Keratinocyte (primary cell): Measurements from ENCODE around the gene ARID3B. TPM values are rescaled to one million over a fixed set of nuclear protein-coding genes. Genes with fewer than 3 reads are reported as not detected.

Experiments used
- DNase-seq: peaks from one replicate; pipeline ENCODE4 v3.0.0-alpha.2; 2011; ENCODE audit warnings: low read depth, missing footprints, low spot score
- FAIRE-seq: peaks from 2 replicates; lab custom pipeline; 2011; peaks lifted over from hg19 to GRCh38; lab: Jason Lieb, UNC
- H2AFZ ChIP-seq: 2 replicates; pipeline ENCODE4 v1.6.0; 2012; ENCODE audit warnings: low read length, control low read depth, inconsistent platforms; ENCODE audit not compliant: control insufficient read depth
- H3K27ac ChIP-seq: 2 replicates; pipeline ENCODE4 v1.5.1; 2011; ENCODE audit warnings: low read length; ENCODE audit not compliant: control insufficient read depth, insufficient read depth
- H3K27me3 ChIP-seq: 3 replicates; pipeline ENCODE4 v1.6.0; 2011; ENCODE audit warnings: low read length; ENCODE audit not compliant: control insufficient read depth, insufficient read depth; ENCODE audit errors: extremely low read depth
- H3K36me3 ChIP-seq, 2 experiments: 2 replicates in 1 of 2; 3 replicates in 1 of 2; pipeline ENCODE4 v1.5.1; 2011; ENCODE audit warnings: low read length in 2 of 2, mild to moderate bottlenecking in 1 of 2; ENCODE audit not compliant: control insufficient read depth in 2 of 2, insufficient read depth in 2 of 2; ENCODE audit errors: extremely low read depth in 1 of 2
- H3K4me1 ChIP-seq: 3 replicates; pipeline ENCODE4 v1.5.1; 2011; ENCODE audit warnings: low read length; ENCODE audit not compliant: control insufficient read depth, insufficient read depth; ENCODE audit errors: extremely low read depth
- H3K4me2 ChIP-seq: 3 replicates; pipeline ENCODE4 v1.6.0; 2011; ENCODE audit warnings: low read depth, low read length; ENCODE audit not compliant: control insufficient read depth, insufficient read depth; ENCODE audit errors: extremely low read depth
- H3K4me3 ChIP-seq, 3 experiments: fragments of 200-600 bp in 1 of 3; sonication (generic) in 1 of 3; 2 replicates in 2 of 3; 3 replicates in 1 of 3; pipeline ENCODE4 v1.5.1; 2011 to 2016; ENCODE audit warnings: low read length in 3 of 3, mild to moderate bottlenecking in 3 of 3, control low read depth in 2 of 3, inconsistent platforms in 1 of 3, low read depth in 1 of 3, mixed read lengths in 1 of 3, mixed run types in 1 of 3, moderate library complexity in 1 of 3; ENCODE audit not compliant: control insufficient read depth in 2 of 3, insufficient read depth in 2 of 3; ENCODE audit errors: extremely low read depth in 1 of 3
- H3K79me2 ChIP-seq: 2 replicates; pipeline ENCODE4 v1.6.0; 2012; ENCODE audit warnings: low read length; ENCODE audit not compliant: control insufficient read depth, insufficient read depth
- H3K9ac ChIP-seq: 3 replicates; pipeline ENCODE4 v1.6.0; 2011; ENCODE audit warnings: low read length; ENCODE audit not compliant: control insufficient read depth, insufficient read depth; ENCODE audit errors: extremely low read depth
- H3K9me1 ChIP-seq: 3 replicates; pipeline ENCODE4 v1.6.0; 2011; ENCODE audit warnings: low read length; ENCODE audit not compliant: control insufficient read depth, insufficient read depth; ENCODE audit errors: extremely low read depth
- H3K9me3 ChIP-seq: 2 replicates; pipeline ENCODE4 v1.5.1; 2012; ENCODE audit warnings: low read depth, low read length; ENCODE audit not compliant: control insufficient read depth
- H4K20me1 ChIP-seq: 3 replicates; pipeline ENCODE4 v1.6.0; 2011; ENCODE audit warnings: low read length; ENCODE audit not compliant: control insufficient read depth, insufficient read depth; ENCODE audit errors: extremely low read depth
- CTCF ChIP-seq, 3 experiments: IDR thresholded peaks in 1 of 3; conservative IDR thresholded peaks in 1 of 3; optimal IDR thresholded peaks in 1 of 3; 2 replicates in 2 of 3; 3 replicates in 1 of 3; pipeline versions ENCODE3 to v1.5.1; 2011; ENCODE audit warnings: low read length in 3 of 3, mild to moderate bottlenecking in 3 of 3, moderate library complexity in 2 of 3, control low read depth in 1 of 3, inconsistent platforms in 1 of 3; ENCODE audit not compliant: insufficient read depth in 2 of 3; ENCODE audit errors: extremely low read depth in 1 of 3
- EZH2 ChIP-seq: IDR thresholded peaks from one replicate; pipeline ENCODE4 v1.6.1; 2012; ENCODE audit warnings: inconsistent platforms, mild to moderate bottlenecking, low read length, moderate library complexity
- dilution Hi-C: fragments of 300-500 bp; cut with MboI; formaldehyde crosslinking; loops from one replicate; pipeline ENCODE4 v1.7.0; 2020; ENCODE audit warnings: low sequenced_read_pairs; ENCODE audit not compliant: extremely low pct_ligation_motif_present
- polyA plus RNA-seq, 5 experiments: library from polyadenylated mRNA; depleted of rRNA in 3 of 5; stranded (reverse) in 3 of 5; stranded (forward) in 1 of 5; unstranded in 1 of 5; fragments of >200 nt; gene quantifications; 1 replicate in 1 of 5; 2 replicates in 3 of 5; 3 replicates in 1 of 5; pipeline versions ENCODE4 v1.2.1 to v1.2.3, GENCODE V29; 2011 to 2012; ENCODE audit warnings: missing spikeins in 2 of 5, low read depth in 1 of 5, low replicate concordance in 1 of 5

The ARID3B gene
- polyA plus RNA-seq, 1 donor (not counting 4 experiments of a cell fraction or from before 2014, with no cell fraction given), result 3.6 TPM

GRCh38 chr15:74620636-74621545 is 79.9 kb downstream of the ARID3B start:
- Histone ChIP-seq H3K9me1 (no peaks in the 10 kb centered on the region), H3K36me3 (peaks cover 58 to 71% of the 10 kb centered on the region in 2 experiments), H3K27ac (no peak overlapping the region), H3K27me3 (no peaks in the 10 kb centered on the region), H4K20me1 (peaks cover 44% of the 10 kb centered on the region), H3K4me3 (no peak overlapping the region), H3K9ac (no peak overlapping the region), H2AFZ (no peak overlapping the region), H3K4me1 (peaks cover 22% of the 10 kb centered on the region), H3K4me2 (no peak overlapping the region), H3K79me2 (peaks cover 76% of the 10 kb centered on the region), H3K9me3 (no peaks in the 10 kb centered on the region)
- dilution Hi-C loops, result no loop called here
- peak; percentile 52 for FAIRE-seq
- no peak for DNase-seq
- TF ChIP-seq EZH2, result no peak
- TF ChIP-seq CTCF (optimal IDR thresholded peaks at IDR 0.05 in 1 of 3, IDR thresholded peaks at IDR 0.05 in 1 of 3, conservative IDR thresholded peaks at IDR 0.05 in 1 of 3; ENCODE audit: extremely low read depth in 1 of 3, insufficient read depth in 2 of 3, low read length in 3 of 3), result peak; percentile 99 to 100 (median 100)

GRCh38 chr15:74621546-74621920 is 80.5 kb downstream of the ARID3B start:
- no peak for FAIRE-seq
- TF ChIP-seq CTCF (optimal IDR thresholded peaks at IDR 0.05 in 1 of 3, IDR thresholded peaks at IDR 0.05 in 1 of 3, conservative IDR thresholded peaks at IDR 0.05 in 1 of 3; ENCODE audit: extremely low read depth in 1 of 3, insufficient read depth in 2 of 3, low read length in 3 of 3) (no peak), EZH2 (no peak)
- H3K9me1 ChIP-seq, result no peaks in the 10 kb centered on the region
- H3K9ac ChIP-seq, result no peak overlapping the region
- H3K27ac ChIP-seq, result no peak overlapping the region
- H3K27me3 ChIP-seq, result no peaks in the 10 kb centered on the region
- H3K9me3 ChIP-seq, result no peaks in the 10 kb centered on the region
- no peak for DNase-seq
- H3K4me3 ChIP-seq, result no peak overlapping the region
- H3K79me2 ChIP-seq, result peaks cover 70% of the 10 kb centered on the region
- dilution Hi-C loops, result no loop called here
- H3K4me2 ChIP-seq, result no peak overlapping the region
- H2AFZ ChIP-seq, result no peak overlapping the region
- peaks cover 64 to 78% of the 10 kb centered on the region in 2 experiments for H3K36me3 ChIP-seq
- H4K20me1 ChIP-seq, result peaks cover 44% of the 10 kb centered on the region
- peaks cover 22% of the 10 kb centered on the region for H3K4me1 ChIP-seq
